GM19463 (cell line): ENCODE data around the gene RAPGEF6.

Experiments
- ATAC-seq: cut with Tn5 transposase; IDR thresholded peaks from one replicate; pipeline ENCODE4 v1.9.1; 2021; ENCODE audit warnings: mild to moderate bottlenecking, moderate library complexity; ENCODE audit not compliant: unreplicated experiment

RAPGEF6 gene

GRCh38 chr5:131550606-131551005 lies 84.4 kb downstream of the RAPGEF6 start:
- no peak for ATAC-seq

DNA sequence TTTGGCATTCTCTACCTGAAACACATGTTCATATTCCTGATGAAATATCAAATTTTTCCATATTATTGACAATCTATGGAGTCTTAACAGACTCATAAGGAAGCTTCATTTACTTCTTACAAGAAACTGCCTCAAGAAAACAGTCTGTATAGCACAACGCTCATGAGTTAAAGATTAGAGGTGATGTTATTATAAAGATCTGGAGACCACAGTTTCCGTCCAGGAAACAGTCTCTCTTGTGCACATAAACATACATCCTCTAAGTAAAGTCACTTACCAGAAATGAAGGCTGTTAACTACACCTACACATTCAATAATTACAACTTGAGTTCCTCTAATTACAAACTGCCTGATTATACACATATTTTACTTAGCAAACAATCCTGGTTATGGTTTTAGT lies 86.9 kb downstream of the RAPGEF6 start:
- no peak for ATAC-seq

- ATAC-seq, result no peak
Measured at GRCh38 chr5:131545845-131546244, 89.2 kb downstream of the RAPGEF6 start.

GRCh38 chr5:131542723-131543122 lies 92.3 kb downstream of the RAPGEF6 start:
- ATAC-seq, result no peak

GRCh38 chr5:131541762-131542161 lies 93.3 kb downstream of the RAPGEF6 start:
- ATAC-seq, result no peak

GRCh38 chr5:131541071-131541470 lies 94.0 kb downstream of the RAPGEF6 start:
- no peak for ATAC-seq

DNA sequence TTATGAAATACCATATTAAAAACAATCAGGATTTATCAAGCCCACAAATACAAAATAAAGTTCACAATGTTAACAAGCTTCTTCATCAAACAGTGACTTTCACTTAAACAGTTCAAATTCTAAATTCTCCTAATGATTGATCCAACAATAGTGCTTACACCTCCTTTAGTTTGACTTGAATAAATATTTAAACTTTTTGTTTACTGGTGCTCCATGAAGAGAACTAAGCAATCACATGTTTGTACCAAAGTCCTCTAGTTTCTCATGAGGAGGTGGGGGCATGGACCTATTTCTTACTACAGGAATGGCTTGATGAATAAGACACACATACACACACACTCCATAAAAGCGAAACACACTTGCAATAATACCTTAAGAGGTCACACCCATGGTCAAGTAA lies 95.8 kb downstream of the RAPGEF6 start:
- ATAC-seq, result no peak

DNA sequence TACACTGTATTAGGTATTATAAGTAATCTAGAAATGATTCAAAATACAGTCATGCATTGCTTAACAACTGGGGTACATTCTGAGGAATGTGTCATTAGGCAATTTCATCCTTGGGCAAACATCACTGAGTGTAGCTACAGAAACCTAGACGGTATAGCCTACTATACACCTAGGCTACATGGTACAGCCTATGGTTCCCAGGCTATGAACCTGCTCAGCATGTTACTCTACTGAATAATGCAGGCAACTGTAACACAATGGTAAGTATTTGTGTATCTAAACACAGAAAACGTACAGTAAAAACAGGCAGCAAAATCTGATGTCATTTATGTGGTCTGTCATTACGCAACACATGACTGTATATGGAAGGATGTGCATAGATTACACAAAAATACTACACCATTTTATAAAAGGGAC lies 96.8 kb downstream of the RAPGEF6 start:
- ATAC-seq, result no peak

DNA sequence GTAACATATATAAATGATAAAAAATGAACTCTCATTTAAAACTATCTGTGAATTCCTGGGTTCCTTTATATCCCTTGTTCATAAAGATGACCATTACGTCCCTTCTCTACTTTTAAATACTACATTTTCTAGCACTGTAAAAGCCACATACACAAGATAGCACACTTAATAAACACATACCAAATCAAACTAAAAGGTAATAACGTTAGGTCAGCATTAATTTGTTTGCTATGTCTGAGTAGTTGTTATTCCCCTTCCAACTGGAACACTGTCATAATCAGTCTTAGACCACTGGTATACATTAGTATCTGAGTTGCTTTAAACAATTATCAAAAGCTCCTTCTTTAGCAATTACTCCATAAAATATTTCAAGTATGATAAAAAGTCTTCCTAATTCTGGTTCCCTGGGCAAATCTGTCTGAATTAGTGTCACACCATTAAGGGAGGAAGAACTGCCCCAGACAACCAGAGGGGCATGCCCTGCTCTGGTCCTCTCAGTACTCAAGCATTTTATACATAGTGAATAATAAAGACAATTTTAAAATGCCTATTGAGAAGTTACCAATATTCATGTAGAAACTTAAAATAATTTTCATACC lies 98.1 kb downstream of the RAPGEF6 start:
- ATAC-seq, result no peak

- ATAC-seq, result peak; percentile 88
Measured at GRCh38 chr5:131536211-131536826, 98.7 kb downstream of the RAPGEF6 start.

DNA sequence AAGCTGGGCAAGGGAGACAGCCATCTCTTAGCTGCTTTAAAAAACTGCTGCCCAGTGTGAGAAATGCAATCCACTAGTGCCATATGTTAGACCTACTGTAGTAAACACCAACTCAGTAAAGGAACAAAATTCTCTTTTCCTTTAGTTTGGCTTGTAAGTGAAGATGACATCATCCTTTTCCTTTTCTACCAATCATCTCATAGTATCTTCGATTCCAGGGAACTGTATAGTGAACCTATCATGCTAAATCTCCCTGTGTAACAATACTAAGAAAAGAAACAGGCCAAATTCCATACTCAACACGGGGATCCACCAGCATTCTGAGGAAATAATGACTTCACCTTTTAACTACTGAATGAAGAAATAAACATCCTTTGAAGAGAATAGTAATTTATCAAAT lies 100.1 kb downstream of the RAPGEF6 start:
- no peak for ATAC-seq

- no peak for ATAC-seq
Measured at GRCh38 chr5:131533836-131534235, 101.2 kb downstream of the RAPGEF6 start.

GRCh38 chr5:131532031-131532640 lies 102.9 kb downstream of the RAPGEF6 start:
- no peak for ATAC-seq

DNA sequence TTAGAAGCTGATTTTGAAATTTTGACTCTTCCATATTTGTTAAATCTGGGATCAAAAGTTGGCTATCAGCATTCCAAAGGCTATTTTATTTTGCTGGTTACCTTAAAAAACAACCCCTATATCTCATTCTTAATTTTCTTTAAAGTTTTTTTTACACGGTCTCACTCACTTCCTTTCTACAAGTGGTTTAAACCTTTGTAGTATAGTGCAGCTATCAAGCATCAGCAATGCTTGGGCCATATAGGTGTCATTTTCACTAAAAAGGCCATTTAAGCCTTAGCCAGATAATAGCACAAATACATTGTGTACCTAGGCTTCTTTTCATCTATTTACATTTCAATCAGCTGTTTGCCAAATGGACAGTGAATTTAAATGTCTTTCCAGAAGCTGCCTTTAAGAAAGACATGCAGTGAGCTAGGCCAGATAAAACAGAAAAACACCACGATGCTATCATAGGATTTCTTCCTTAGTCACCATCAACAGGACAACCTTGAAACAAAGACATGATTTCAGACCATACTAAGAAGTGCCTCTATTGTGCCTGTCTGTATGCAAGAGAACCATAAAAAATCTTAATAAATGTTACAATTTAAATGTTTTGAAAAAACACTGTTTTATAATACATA lies 104.2 kb downstream of the RAPGEF6 start:
- ATAC-seq, result no peak

GRCh38 chr5:131528682-131529081 lies 106.3 kb downstream of the RAPGEF6 start:
- peak; percentile 61 for ATAC-seq

DNA sequence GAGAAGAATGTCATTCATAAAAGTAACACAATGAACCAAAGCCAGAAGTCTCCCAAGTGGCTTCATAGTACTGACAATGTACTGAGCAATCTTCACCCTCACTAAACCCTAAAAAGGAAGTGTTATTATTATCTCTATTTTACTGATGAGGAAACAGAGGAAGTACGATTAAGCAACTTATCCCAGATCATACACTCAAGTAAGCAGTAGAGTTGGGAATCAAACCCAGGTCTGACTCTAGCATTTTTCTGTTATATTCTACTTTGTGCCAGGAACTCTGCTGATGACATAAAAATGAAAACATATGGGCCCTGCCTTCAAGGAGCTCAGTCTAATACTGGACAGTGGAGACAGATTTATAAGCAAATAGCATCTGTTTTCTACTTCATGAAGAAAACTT lies 109.2 kb downstream of the RAPGEF6 start:
- no peak for ATAC-seq

GRCh38 chr5:131524431-131524830 lies 110.6 kb downstream of the RAPGEF6 start:
- ATAC-seq, result no peak

DNA sequence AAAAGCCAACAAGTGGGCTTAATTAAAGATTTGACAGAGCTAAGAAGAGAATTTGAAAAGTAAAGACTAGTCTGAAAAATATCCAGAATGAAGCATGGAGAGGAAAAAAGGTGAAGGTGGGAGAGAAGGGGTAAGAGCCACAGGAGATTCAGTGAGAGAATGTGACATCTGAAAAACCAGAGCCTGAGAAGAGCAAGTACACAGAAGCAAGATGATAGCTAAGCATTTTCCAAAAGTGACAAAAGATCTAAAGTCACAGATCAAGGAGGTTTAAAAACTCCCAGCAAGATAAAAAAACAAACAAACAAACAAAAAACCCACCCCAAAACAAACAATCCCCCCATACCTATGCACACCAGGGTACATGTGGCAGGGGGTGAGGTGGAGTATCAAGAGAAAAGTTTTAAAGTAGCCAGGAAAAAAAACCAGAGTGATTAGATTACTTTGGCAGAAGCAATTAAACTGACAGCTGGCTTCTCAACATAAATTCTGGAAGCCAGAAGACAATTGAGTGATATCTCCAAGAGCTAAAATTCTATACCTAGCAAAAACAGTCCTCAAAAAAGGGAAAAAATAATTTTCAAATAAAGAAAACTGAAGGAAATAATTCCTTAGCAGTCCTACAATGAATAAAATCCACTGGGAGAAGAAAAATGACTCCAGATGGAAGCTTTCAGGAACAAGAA lies 111.4 kb downstream of the RAPGEF6 start:
- no peak for ATAC-seq

GRCh38 chr5:131521252-131521651 lies 113.8 kb downstream of the RAPGEF6 start:
- no peak for ATAC-seq

GRCh38 chr5:131515348-131515747 lies 119.7 kb downstream of the RAPGEF6 start:
- no peak for ATAC-seq
